A673 (cell line): ENCODE measurements around the gene PRTFDC1. TPM values are rescaled to one million over a fixed set of nuclear protein-coding genes. Genes with fewer than 3 reads are reported as not detected.

Experiments used
- BruUV-seq: library from RNA; stranded (reverse); fragments of 400-500 nt; replicated peaks from 2 replicates; lab custom pipeline; 2021; lab: Mats Ljungman, UMichigan
- CTCF ChIA-PET: fragments of 300-600 bp; sonication (Branson Sonifier 250); formaldehyde crosslinking; loops from one replicate; lab custom pipeline; 2022; ENCODE audit warnings: antibody characterized with exemption; lab: Charles Lee
- POLR2A ChIA-PET: fragments of 300-600 bp; sonication (Branson Sonifier 250); formaldehyde crosslinking; loops from one replicate; lab custom pipeline; 2022; ENCODE audit warnings: antibody characterized with exemption; ENCODE audit not compliant: low non-redundant PET; lab: Charles Lee
- DNase-seq: peaks from one replicate; pipeline ENCODE4 v3.0.0-alpha.2; 2015; ENCODE audit warnings: low spot score
- H3K27ac ChIP-seq: fragments of 200-600 bp; sonication (generic); 2 replicates; pipeline ENCODE4 v1.5.1; 2016; ENCODE audit warnings: mixed run types, low read depth, mild to moderate bottlenecking, mixed read lengths, antibody characterized with exemption, low read length; ENCODE audit not compliant: poor library complexity, severe bottlenecking
- H3K27me3 ChIP-seq: fragments of 200-600 bp; sonication (generic); replicated peaks from 2 replicates; pipeline ENCODE4 v1.6.1; 2017; ENCODE audit warnings: mixed run types, low read depth, mild to moderate bottlenecking, mixed read lengths, antibody characterized with exemption, low read length; ENCODE audit not compliant: insufficient read depth, poor library complexity
- H3K36me3 ChIP-seq: fragments of 200-600 bp; sonication (generic); 2 replicates; pipeline ENCODE4 v1.6.1; 2016; ENCODE audit warnings: mixed run types, mild to moderate bottlenecking, mixed read lengths, antibody characterized with exemption, low read length; ENCODE audit not compliant: insufficient read depth, poor library complexity, severe bottlenecking
- H3K4me1 ChIP-seq: fragments of 200-600 bp; sonication (generic); 2 replicates; pipeline ENCODE4 v1.6.1; 2017; ENCODE audit warnings: mixed run types, mild to moderate bottlenecking, mixed read lengths, antibody characterized with exemption, low read length; ENCODE audit not compliant: insufficient read depth, poor library complexity, severe bottlenecking
- H3K4me3 ChIP-seq: fragments of 200-600 bp; sonication (generic); 2 replicates; pipeline ENCODE4 v1.5.1; 2016; ENCODE audit warnings: low read depth, mixed run types, mild to moderate bottlenecking, mixed read lengths, low read length; ENCODE audit not compliant: poor library complexity, severe bottlenecking
- H3K9me3 ChIP-seq: fragments of 200-600 bp; sonication (generic); 2 replicates; pipeline ENCODE4 v1.6.1; 2016; ENCODE audit warnings: mixed run types, low read depth, mild to moderate bottlenecking, mixed read lengths, antibody characterized with exemption, low read length; ENCODE audit not compliant: poor library complexity, severe bottlenecking
- CTCF ChIP-seq: fragments of 300-800, 200-600 bp; sonication (generic); conservative IDR thresholded peaks from 2 replicates; pipeline ENCODE4 v1.5.1; 2017; ENCODE audit warnings: low read depth, mild to moderate bottlenecking, antibody characterized with exemption, low read length, moderate library complexity, mixed read lengths
- EZH2 ChIP-seq: fragments of 200-600 bp; sonication (generic); IDR thresholded peaks from 2 replicates; pipeline ENCODE4 v1.6.1; 2017; ENCODE audit warnings: borderline replicate concordance, low read depth, mild to moderate bottlenecking, mixed read lengths, antibody characterized with exemption, low read length; ENCODE audit not compliant: poor library complexity, severe bottlenecking
- intact Hi-C: fragments of 100-400 bp; cut with micrococcal nuclease; formaldehyde crosslinking; loops from one replicate; pipeline ENCODE4 v1.10.0; 2022; ENCODE audit not compliant: unreplicated experiment
- total RNA-seq: library from RNA; stranded (reverse); gene quantifications from 2 replicates; pipeline ENCODE4 v1.2.3, GENCODE V29; 2021

Gene PRTFDC1
- total RNA-seq, 1 experiment from 2014 or later, result 49.8 TPM

- peak; percentile 65 for DNase-seq
- CTCF ChIA-PET, result interaction anchor here (0.6 kb wide), 1 partner anchor 646 kb away, joined by 3 read pairs; no protein-coding TSS in a partner anchor
- Histone ChIP-seq H3K36me3 (no peaks in the 10 kb centered on the region), H3K4me3 (no peak overlapping the region), H3K9me3 (no peaks in the 10 kb centered on the region), H3K4me1 (peaks cover 15% of the 10 kb centered on the region), H3K27ac (no peak overlapping the region), H3K27me3 (no peaks in the 10 kb centered on the region)
- POLR2A ChIA-PET, result no interaction called here
- intact Hi-C loops, result loop anchor here (5.0 kb wide), 1 partner anchor 87 kb away; no protein-coding TSS in a partner anchor
- TF ChIP-seq EZH2, result no peak
- no peak; the same call in 1 of the 2 replicates for TF ChIP-seq CTCF
- no TSS peak for BruUV-seq
Measured at GRCh38 chr10:24944512-24945255, 7.7 kb downstream of the PRTFDC1 start.

- Histone ChIP-seq H3K27me3 (no peaks in the 10 kb centered on the region), H3K9me3 (no peaks in the 10 kb centered on the region), H3K4me1 (no peaks in the 10 kb centered on the region), H3K27ac (no peak overlapping the region), H3K4me3 (no peak overlapping the region), H3K36me3 (no peaks in the 10 kb centered on the region)
- intact Hi-C loops, result no loop called here
- DNase-seq, result no peak
- no TSS peak for BruUV-seq
- no peak for TF ChIP-seq EZH2
- no peak for TF ChIP-seq CTCF
- ChIA-PET POLR2A (no interaction called here), CTCF (no interaction called here)
Measured at GRCh38 chr10:24938525-24938924, 13.9 kb downstream of the PRTFDC1 start.

GRCh38 chr10:24938076-24938475 lies 14.3 kb downstream of the PRTFDC1 start:
- no TSS peak for BruUV-seq
- intact Hi-C loops, result no loop called here

More at GRCh38 chr10:24938076-24938475, 14.3 kb downstream of the PRTFDC1 start:
- no peaks in the 10 kb centered on the region for H3K27me3 ChIP-seq
- no peaks in the 10 kb centered on the region for H3K4me1 ChIP-seq
- H3K4me3 ChIP-seq, result no peak overlapping the region
- H3K27ac ChIP-seq, result no peak overlapping the region
- TF ChIP-seq EZH2 (no peak), CTCF (no peak)
- ChIA-PET POLR2A (no interaction called here), CTCF (no interaction called here)
- no peak for DNase-seq
- no peaks in the 10 kb centered on the region for H3K36me3 ChIP-seq
- H3K9me3 ChIP-seq, result no peaks in the 10 kb centered on the region
